HG03571 (cell line): Measurements from ENCODE around the gene VWA1.
"Not testable (repeated sequence)": the region's sequence is repeated elsewhere in the genome, so short reads cannot be mapped to it uniquely, and the experiment has no call there.

Source experiments
- ATAC-seq: cut with Tn5 transposase; IDR thresholded peaks from one replicate; pipeline ENCODE4 v1.9.1; 2021; ENCODE audit not compliant: unreplicated experiment

Gene VWA1

DNA sequence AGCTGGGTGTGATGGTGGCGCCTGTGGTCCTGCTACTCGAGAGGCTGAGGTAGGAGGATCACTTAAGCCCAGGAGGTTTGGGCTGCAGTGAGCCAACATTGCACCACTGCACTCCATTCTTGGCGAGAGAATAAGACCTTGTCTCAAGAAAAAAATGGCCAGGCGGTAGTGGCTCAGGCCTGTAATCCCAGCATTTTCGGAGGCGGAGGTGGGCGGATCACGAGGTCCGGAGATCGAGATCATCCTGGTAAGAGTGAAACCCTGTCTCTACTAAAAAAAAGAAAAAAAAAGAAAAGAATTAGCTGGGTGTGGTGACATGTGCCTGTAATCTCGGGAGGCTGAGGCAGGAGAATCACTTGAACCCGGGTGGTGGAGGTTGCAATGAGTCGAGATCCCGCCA is 47.4 kb downstream of the VWA1 start:
- ATAC-seq = no peak

DNA sequence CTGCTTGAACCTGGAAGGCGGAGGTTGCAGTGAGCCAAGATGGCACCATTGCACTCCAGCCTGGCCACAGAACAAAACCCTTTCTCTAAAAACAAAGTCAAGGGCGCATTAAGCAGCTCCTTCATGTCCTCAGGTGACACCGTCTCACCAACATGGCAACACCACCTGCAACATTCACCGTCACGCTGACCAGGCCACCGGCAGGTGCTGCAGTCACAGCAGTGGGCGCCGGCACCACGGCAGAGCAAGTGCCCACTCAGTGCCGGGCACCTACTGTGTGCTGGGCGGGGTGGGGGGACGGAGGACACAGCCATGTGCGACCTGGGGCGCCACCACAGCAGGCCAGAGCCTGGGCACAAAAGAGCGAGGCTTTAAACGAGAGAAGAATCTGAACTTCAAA is 48.2 kb downstream of the VWA1 start:
- no peak for ATAC-seq

DNA sequence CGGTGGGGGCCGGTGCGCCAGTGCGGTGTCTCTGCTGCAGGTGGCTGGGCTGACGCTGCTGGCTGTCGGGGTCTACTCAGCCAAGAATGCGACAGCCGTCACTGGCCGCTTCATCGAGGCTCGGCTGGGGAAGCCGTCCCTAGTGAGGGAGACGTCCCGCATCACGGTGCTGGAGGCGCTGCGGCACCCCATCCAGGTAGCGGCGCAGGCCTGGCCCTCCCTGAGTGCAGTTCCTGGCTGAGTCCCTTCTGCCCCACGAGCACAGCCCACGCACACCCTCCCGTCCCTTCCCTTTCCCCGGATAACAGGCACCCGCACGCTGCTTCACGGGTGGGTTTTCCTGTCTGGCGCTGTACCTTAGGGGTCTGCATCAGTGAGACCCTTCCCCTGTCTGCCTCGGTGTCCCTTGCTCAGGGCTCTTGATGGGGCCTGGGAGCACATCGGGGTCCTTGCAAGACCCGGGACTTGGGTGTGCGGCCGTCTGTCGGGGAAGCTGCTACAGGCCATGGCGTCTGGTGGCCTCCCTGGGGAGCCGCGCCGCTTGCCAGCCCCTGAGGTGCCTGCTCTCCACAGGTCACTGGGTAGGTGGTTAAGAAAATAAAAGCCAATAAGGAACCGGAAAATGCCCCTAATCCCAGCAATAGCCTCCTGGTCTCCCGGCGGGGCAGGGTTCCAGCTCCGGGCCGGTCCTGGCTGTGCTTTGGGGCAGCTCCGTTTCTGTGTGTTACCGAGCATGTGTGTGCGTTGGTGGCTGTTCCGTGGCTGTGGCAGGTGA is 49.7 kb downstream of the VWA1 start:
- ATAC-seq = not testable (repeated sequence)

DNA sequence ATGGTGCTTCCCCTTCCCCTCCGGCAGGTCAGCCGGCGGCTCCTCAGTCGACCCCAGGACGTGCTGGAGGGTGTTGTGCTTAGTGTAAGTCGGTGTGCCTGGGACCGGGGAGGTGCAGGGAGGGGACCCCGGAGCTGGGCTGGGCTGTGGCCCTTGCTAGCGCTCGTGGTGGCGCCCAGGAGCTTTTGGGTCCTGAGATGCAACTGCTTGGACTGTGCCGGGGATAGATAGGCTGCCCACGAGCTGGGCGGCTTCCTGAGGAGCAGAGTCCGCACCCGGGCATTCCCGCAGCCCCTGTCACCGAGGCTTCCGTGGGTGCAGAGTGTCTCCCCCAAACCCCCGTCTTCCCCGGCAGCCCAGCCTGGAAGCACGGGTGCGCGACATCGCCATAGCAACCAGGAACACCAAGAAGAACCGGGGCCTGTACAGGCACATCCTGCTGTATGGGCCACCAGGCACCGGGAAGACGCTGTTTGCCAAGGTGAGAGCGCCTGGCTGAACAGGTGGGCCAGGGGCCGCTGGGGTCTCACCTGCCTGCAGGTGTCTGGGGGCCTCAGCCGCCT is 50.3 kb downstream of the VWA1 start:
- not testable (repeated sequence) for ATAC-seq

DNA sequence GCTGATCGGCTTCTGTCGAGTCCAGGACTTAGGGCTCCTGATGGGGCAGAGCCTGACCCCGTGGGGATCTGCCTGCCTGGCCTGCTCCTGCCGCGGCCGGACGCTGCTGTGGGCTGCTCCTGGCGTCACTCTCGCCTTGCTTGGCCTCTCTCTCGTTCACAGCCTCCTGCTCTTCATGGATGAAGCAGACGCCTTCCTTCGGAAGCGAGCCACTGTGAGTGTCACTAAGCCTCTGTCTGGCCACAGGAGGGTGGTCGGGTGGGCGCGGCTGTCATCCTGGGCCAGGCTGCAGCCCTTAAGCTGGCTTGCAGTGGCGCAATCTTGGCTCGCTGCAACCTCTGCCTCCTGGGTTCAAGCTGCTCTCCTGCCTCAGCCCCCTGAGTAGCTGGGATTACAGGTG is 52.2 kb downstream of the VWA1 start:
- ATAC-seq = no peak

DNA sequence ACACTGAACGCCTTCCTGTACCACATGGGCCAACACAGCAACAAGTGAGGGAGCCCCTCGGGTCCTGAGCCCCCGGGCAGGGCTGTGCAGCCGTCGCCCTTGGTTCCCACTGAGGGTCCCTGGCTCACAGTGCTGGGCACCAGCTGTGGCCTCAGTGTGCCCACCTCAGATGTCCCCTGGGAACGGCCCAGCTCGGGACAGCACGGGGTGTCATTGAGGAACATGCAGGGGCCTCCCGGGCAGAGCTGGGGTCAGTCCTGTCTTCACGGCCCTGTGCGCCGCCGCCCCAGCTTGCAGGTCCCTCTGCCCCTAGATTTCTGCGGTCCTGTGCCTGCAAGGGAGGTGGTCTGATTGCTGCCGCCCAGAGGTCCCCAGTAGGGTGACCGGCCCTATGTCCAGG is 53.7 kb downstream of the VWA1 start:
- no peak for ATAC-seq

DNA sequence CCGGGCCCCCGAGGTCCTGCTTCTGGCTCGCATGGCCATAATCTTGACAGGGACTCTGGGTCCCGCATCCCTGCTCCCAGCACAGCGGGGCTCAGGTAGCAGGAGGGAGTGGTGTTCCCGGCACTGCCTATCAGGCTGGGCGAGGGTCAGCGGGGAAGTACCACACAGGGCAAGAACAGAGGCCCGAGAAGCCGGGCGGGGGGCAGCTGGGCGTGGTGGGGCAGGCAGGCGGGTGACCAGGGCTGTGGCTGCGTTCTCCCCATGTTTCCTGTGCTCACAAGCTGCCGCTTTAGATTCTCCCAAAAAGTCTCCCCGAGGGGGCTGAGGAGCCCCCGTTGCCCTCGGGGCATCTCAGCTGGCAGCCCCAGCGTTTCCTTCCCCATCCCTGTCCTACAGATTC is 54.4 kb downstream of the VWA1 start:
- no peak for ATAC-seq

DNA sequence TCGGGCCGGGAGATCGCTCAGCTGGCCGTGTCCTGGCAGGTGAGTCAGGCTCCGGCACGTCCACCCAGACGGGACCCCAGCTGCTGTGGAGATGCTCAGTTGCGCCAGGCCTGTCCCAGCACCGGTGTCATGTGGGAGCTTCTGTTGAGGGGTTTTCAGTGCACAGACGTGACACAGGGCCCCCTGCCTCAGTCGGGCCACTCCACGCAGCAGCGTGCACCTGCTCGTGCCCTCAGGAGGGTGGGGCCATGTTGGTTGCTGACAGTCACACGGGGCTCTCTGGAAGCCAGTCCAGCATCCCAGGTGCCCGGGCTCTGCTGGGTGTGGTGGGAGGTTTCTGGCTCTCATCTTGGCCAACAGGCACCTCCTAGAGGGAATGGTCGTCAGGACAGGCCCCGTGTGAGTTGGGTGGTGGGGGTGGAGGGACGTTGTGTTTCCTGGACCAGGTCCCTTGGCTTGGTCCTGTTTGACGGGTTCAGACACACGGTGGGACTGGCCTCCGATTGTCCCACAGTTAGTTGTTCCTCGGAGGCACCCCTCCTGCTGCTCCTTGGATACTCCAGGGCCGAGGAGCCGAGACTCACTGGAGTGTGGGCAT is 55.2 kb downstream of the VWA1 start:
- ATAC-seq = no peak

DNA sequence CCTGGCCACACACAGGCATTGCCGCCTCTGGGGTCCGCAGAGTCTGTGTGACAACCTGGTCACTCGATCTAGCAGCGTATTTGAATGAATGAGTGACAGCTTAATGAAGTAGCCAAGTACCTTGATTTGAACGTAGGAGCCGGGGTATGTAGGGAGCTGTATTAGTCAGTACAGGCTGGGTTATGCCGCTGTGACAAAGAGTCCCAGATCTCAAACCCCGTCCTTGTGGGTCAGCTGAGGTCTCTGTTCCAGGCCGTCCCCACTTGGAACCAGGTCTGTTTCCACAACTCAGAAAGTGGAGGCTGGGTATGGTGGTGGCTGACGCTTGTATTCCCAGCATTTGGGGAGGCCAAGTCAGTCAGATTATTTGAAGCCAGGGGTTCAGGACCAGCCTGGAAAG is 56.1 kb downstream of the VWA1 start:
- no peak for ATAC-seq
